Measurements from ENCODE around the gene MSL1. TPM values are rescaled to one million over a fixed set of nuclear protein-coding genes. Genes with fewer than 3 reads are reported as not detected.

MSL1 gene
- total and polyA plus RNA-seq, 9 of the 15 experiments (the other 6 are each of a cell fraction or from before 2014, with no cell fraction given): 13.8 to 120 (median 61.9) TPM

- H3K4me2 ChIP-seq (ENCODE audit: insufficient read depth, low read length): no peak overlapping the region
- no peaks in the 10 kb centered on the region for H3K27me3 ChIP-seq (ENCODE audit: control insufficient read depth in 2 of 2, insufficient read depth in 2 of 2, low read length in 2 of 2)
- H3K9me3 ChIP-seq (replicated peaks; ENCODE audit: control insufficient read depth, insufficient read depth, low read depth, low read length): no peaks in the 10 kb centered on the region
- no peak for DNase-seq (ENCODE audit: extremely low read depth in 1 of 4, low spot score in 3 of 4)
- H3K36me3 ChIP-seq (ENCODE audit: control insufficient read depth, insufficient read depth, low read length): peaks cover 82% of the 10 kb centered on the region; the same call in 2 of the 3 replicates
- ATAC-seq: no peak
- H3K4me1 ChIP-seq (replicated peaks in 1 of 2; ENCODE audit: control insufficient read depth in 2 of 2, insufficient read depth in 2 of 2, low read length in 2 of 2): peaks cover 14 to 44% of the 10 kb centered on the region in 2 experiments
- peak; percentile 38; the same call in 1 of the 2 replicates for TF ChIP-seq RFX5 (IDR thresholded peaks at IDR 0.05; ENCODE audit: low read depth, low read length)
- TF ChIP-seq ZNF75A (CRISPR knock-in tag; IDR thresholded peaks at IDR 0.05): no peak
- BruUV-seq (replicated peaks): no TSS peak
- 85% methylated on average over 12 of the region's 16 CpGs for WGBS (ENCODE audit: insufficient coverage, low coverage, missing lambda C conversion rate)
- no peak overlapping the region for H2AFZ ChIP-seq (ENCODE audit: low read depth, low read length)
- FAIRE-seq: peak; percentile 6
- H3K9ac ChIP-seq (ENCODE audit: insufficient read depth in 1 of 2, low read depth in 2 of 2, low read length in 2 of 2): no peak overlapping the region
- H4K20me1 ChIP-seq (replicated peaks; ENCODE audit: control insufficient read depth, insufficient read depth, low read length): no peaks in the 10 kb centered on the region
- H3K27ac ChIP-seq (ENCODE audit: extremely low read depth, low read depth, low read length): no peak overlapping the region
- H3K9me1 ChIP-seq (ENCODE audit: control insufficient read depth, insufficient read depth, low read length): peaks cover 4% of the 10 kb centered on the region
- intact Hi-C loops (cut with micrococcal nuclease) (no loop called here), in situ Hi-C loops (cut with MboI) (no loop called here)
- no peak overlapping the region for H3K4me3 ChIP-seq
- POLR2A ChIA-PET: interaction anchor here (0.6 to 2.2 kb wide), 7 partner anchors 11 to 406 kb away, joined by 3 to 9 read pairs (median 5); partner anchors contain the start of gene PGAP3
- H3K79me2 ChIP-seq (ENCODE audit: control insufficient read depth, insufficient read depth, low read length): peaks cover 15% of the 10 kb centered on the region
- CTCF ChIA-PET (ENCODE audit: low intra/inter-chr PET ratio): no interaction called here
Observed at GRCh38 chr17:40093580-40094201, 28.1 kb upstream of the MSL1 start.

DNA sequence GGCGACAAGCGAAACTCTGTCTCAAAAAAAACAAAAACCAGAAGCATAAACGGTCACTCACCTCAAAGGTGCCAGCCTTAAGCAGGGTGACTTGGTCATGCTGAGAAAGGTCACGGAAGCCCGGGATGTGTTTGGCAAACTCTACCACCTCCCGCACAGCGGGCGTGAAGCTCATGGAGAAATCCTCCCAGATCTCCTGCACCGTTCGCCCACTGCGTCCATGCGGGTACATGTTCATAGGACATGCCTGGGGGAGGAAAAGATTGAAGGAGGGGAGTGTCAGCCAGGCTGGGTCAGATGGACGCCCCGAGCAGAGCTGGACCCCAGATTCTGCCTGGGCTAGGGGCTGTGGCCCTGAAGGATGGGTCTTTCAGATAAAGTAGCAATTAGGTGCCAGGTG is 26.9 kb upstream of the MSL1 start:
- H3K27me3 ChIP-seq (ENCODE audit: control insufficient read depth in 2 of 2, insufficient read depth in 2 of 2, low read length in 2 of 2): no peaks in the 10 kb centered on the region
- no peak overlapping the region for H3K4me2 ChIP-seq (ENCODE audit: insufficient read depth, low read length)
- DNase-seq (ENCODE audit: extremely low read depth in 1 of 4, low spot score in 3 of 4): no peak
- no TSS peak for BruUV-seq (replicated peaks)
- ChIA-PET POLR2A (interaction anchor here (1.8 kb wide), 1 partner anchor 29 kb away, joined by 9 read pairs; no protein-coding TSS in a partner anchor), CTCF (ENCODE audit: low intra/inter-chr PET ratio) (no interaction called here)
- FAIRE-seq: no peak
- intact Hi-C loops (cut with micrococcal nuclease): no loop called here
- H3K79me2 ChIP-seq (ENCODE audit: control insufficient read depth, insufficient read depth, low read length): peaks cover 23% of the 10 kb centered on the region
- 0 out of 2 replicates have a peak, but pooled peaks have one; percentile 33 for TF ChIP-seq POLR2AphosphoS2 (IDR thresholded peaks at IDR 0.05; ENCODE audit: low read length)
- TF ChIP-seq, protein P1, sequence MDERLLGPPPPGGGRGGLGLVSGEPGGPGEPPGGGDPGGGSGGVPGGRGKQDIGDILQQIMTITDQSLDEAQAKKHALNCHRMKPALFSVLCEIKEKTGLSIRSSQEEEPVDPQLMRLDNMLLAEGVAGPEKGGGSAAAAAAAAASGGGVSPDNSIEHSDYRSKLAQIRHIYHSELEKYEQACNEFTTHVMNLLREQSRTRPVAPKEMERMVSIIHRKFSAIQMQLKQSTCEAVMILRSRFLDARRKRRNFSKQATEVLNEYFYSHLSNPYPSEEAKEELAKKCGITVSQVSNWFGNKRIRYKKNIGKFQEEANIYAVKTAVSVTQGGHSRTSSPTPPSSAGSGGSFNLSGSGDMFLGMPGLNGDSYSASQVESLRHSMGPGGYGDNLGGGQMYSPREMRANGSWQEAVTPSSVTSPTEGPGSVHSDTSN (CRISPR knock-in tag; IDR thresholded peaks at IDR 0.05; ENCODE audit: low read depth): no peak
- TF ChIP-seq, protein P1 (tag; conservative IDR thresholded peaks at IDR 0.05; ENCODE audit: low read depth): no peak
- no peak overlapping the region for H2AFZ ChIP-seq (ENCODE audit: low read depth, low read length)
- no peaks in the 10 kb centered on the region for H3K9me3 ChIP-seq (replicated peaks; ENCODE audit: control insufficient read depth, insufficient read depth, low read depth, low read length)
- no peak for ATAC-seq
- H3K36me3 ChIP-seq (ENCODE audit: control insufficient read depth, insufficient read depth, low read length): peaks cover 73% of the 10 kb centered on the region; the same call in 2 of the 3 replicates
- peaks cover 21 to 48% of the 10 kb centered on the region in 2 experiments for H3K4me1 ChIP-seq (replicated peaks in 1 of 2; ENCODE audit: control insufficient read depth in 2 of 2, insufficient read depth in 2 of 2, low read length in 2 of 2)
- H4K20me1 ChIP-seq (replicated peaks; ENCODE audit: control insufficient read depth, insufficient read depth, low read length): no peaks in the 10 kb centered on the region
- no peak overlapping the region for H3K4me3 ChIP-seq
- peaks cover 4% of the 10 kb centered on the region for H3K9me1 ChIP-seq (ENCODE audit: control insufficient read depth, insufficient read depth, low read length)
- 91% methylated on average over 12 of the region's 14 CpGs for WGBS (ENCODE audit: insufficient coverage, low coverage, missing lambda C conversion rate)
- in situ Hi-C loops (cut with MboI): no loop called here
- H3K27ac ChIP-seq (ENCODE audit: extremely low read depth, low read depth, low read length): no peak overlapping the region
- H3K9ac ChIP-seq (ENCODE audit: insufficient read depth in 1 of 2, low read depth in 2 of 2, low read length in 2 of 2): no peak overlapping the region
